DOHH2 (cell line): ENCODE data around the gene ABLIM1.

Experiments
- H3F3A ChIP-seq: fragments of 200-600 bp; sonication (generic), shearing (Covaris generic); 2 replicates; pipeline ENCODE4 v1.6.0; 2016; ENCODE audit warnings: antibody characterized with exemption, mild to moderate bottlenecking; ENCODE audit not compliant: control insufficient read depth, insufficient read depth
- H3K27ac ChIP-seq: fragments of 200-600 bp; sonication (generic); 2 replicates; pipeline ENCODE4 v1.5.1; 2014; ENCODE audit warnings: low read depth, mild to moderate bottlenecking, low read length, moderate library complexity
- H3K27me3 ChIP-seq: fragments of 200-600 bp; sonication (generic); 2 replicates; pipeline ENCODE4 v1.6.1; 2014; ENCODE audit warnings: mild to moderate bottlenecking, low read length, mixed read lengths; ENCODE audit not compliant: control insufficient read depth
- H3K36me3 ChIP-seq: fragments of 200-600 bp; sonication (generic); 2 replicates; pipeline ENCODE4 v1.6.1; 2014; ENCODE audit warnings: mild to moderate bottlenecking, low read length, moderate library complexity, mixed read lengths; ENCODE audit not compliant: control insufficient read depth
- H3K4me1 ChIP-seq: fragments of 200-600 bp; sonication (generic); 2 replicates; pipeline ENCODE4 v1.6.1; 2014; ENCODE audit warnings: mild to moderate bottlenecking, low read length, mixed read lengths; ENCODE audit not compliant: control insufficient read depth
- H3K4me2 ChIP-seq: fragments of 200-600 bp; sonication (generic); 2 replicates; pipeline ENCODE4 v1.6.0; 2014; ENCODE audit warnings: mild to moderate bottlenecking, low read length, moderate library complexity
- H3K4me3 ChIP-seq: fragments of 200-600 bp; sonication (generic); 2 replicates; pipeline ENCODE4 v1.5.1; 2014; ENCODE audit warnings: mild to moderate bottlenecking, low read length, mixed read lengths
- H3K79me2 ChIP-seq: fragments of 200-600 bp; sonication (generic); 2 replicates; pipeline ENCODE4 v1.6.1; 2014; ENCODE audit warnings: mild to moderate bottlenecking, low read length, mixed read lengths; ENCODE audit not compliant: control insufficient read depth
- H3K9me2 ChIP-seq: fragments of 200-600 bp; sonication (generic); replicated peaks from 2 replicates; pipeline ENCODE4 v1.6.1; 2014; ENCODE audit warnings: mild to moderate bottlenecking, low read length, mixed read lengths; ENCODE audit not compliant: control insufficient read depth
- H3K9me3 ChIP-seq: fragments of 200-600 bp; sonication (generic); 2 replicates; pipeline ENCODE4 v1.6.1; 2014; ENCODE audit warnings: antibody characterized with exemption, low read length, mixed read lengths; ENCODE audit not compliant: control insufficient read depth, insufficient read depth
- H4K20me1 ChIP-seq: fragments of 200-600 bp; sonication (generic); 2 replicates; pipeline ENCODE4 v1.6.0; 2014; ENCODE audit warnings: low read depth, mild to moderate bottlenecking, antibody characterized with exemption, low read length, moderate library complexity; ENCODE audit not compliant: control insufficient read depth, insufficient read depth
- CTCF ChIP-seq: fragments of 200-600 bp; sonication (generic); IDR thresholded peaks from one replicate; pipeline ENCODE4 v1.5.1; 2014; ENCODE audit warnings: antibody characterized with exemption, mild to moderate bottlenecking, low read depth, low read length; ENCODE audit not compliant: poor library complexity, severe bottlenecking
- EZH2phosphoT487 ChIP-seq: fragments of 200-600 bp; sonication (generic); IDR thresholded peaks from 2 replicates; pipeline ENCODE4 v1.6.1; 2017; ENCODE audit warnings: borderline replicate concordance, mild to moderate bottlenecking, antibody characterized with exemption, low read length, moderate library complexity, mixed read lengths

ABLIM1 gene

GRCh38 chr10:114694752-114695151, 36.7 kb upstream of the ABLIM1 start:
- no peaks in the 10 kb centered on the region for H3K9me3 ChIP-seq
- H3K27me3 ChIP-seq: peaks cover 21% of the 10 kb centered on the region
- no peak overlapping the region for H3K4me2 ChIP-seq
- no peak overlapping the region for H3K4me3 ChIP-seq
- no peaks in the 10 kb centered on the region for H3K9me2 ChIP-seq
- no peaks in the 10 kb centered on the region for H3K36me3 ChIP-seq
- H3F3A ChIP-seq: no peaks in the 10 kb centered on the region
- H3K4me1 ChIP-seq: no peaks in the 10 kb centered on the region
- no peak overlapping the region for H3K27ac ChIP-seq
- TF ChIP-seq EZH2phosphoT487 (no peak), CTCF (peak; percentile 81)
- H3K79me2 ChIP-seq: no peaks in the 10 kb centered on the region
- H4K20me1 ChIP-seq: no peaks in the 10 kb centered on the region

GRCh38 chr10:114694062-114694461, 36.0 kb upstream of the ABLIM1 start:
- Histone ChIP-seq H3K27ac (no peak overlapping the region), H3K9me2 (no peaks in the 10 kb centered on the region), H3K9me3 (no peaks in the 10 kb centered on the region), H3K79me2 (no peaks in the 10 kb centered on the region), H3F3A (no peaks in the 10 kb centered on the region), H4K20me1 (no peaks in the 10 kb centered on the region), H3K27me3 (peaks cover 21% of the 10 kb centered on the region), H3K4me1 (no peaks in the 10 kb centered on the region), H3K4me2 (no peak overlapping the region), H3K36me3 (no peaks in the 10 kb centered on the region), H3K4me3 (no peak overlapping the region)
- TF ChIP-seq CTCF (no peak), EZH2phosphoT487 (no peak)

- H3K36me3 ChIP-seq: no peaks in the 10 kb centered on the region
- H3K4me2 ChIP-seq: no peak overlapping the region
- H4K20me1 ChIP-seq: no peaks in the 10 kb centered on the region
- H3K9me3 ChIP-seq: no peaks in the 10 kb centered on the region
- H3K79me2 ChIP-seq: no peaks in the 10 kb centered on the region
- H3K4me1 ChIP-seq: no peaks in the 10 kb centered on the region
- peaks cover 11% of the 10 kb centered on the region for H3K27me3 ChIP-seq
- no peak for TF ChIP-seq CTCF
- TF ChIP-seq EZH2phosphoT487: no peak
- H3K9me2 ChIP-seq: no peaks in the 10 kb centered on the region
- no peak overlapping the region for H3K27ac ChIP-seq
- H3F3A ChIP-seq: no peaks in the 10 kb centered on the region
- no peak overlapping the region for H3K4me3 ChIP-seq
These were observed 33.4 kb upstream of the ABLIM1 start for GRCh38 chr10:114691442-114691941.

GRCh38 chr10:114688786-114689185, 30.7 kb upstream of the ABLIM1 start:
- Histone ChIP-seq H3K36me3 (no peaks in the 10 kb centered on the region), H3K4me3 (no peak overlapping the region), H3K27ac (no peak overlapping the region), H3K4me1 (no peaks in the 10 kb centered on the region), H3F3A (no peaks in the 10 kb centered on the region), H3K79me2 (no peaks in the 10 kb centered on the region), H3K9me2 (no peaks in the 10 kb centered on the region), H3K4me2 (no peak overlapping the region), H4K20me1 (no peaks in the 10 kb centered on the region), H3K9me3 (no peaks in the 10 kb centered on the region), H3K27me3 (peaks cover 8% of the 10 kb centered on the region; the same call in 1 of the 2 replicates)
- TF ChIP-seq CTCF (no peak), EZH2phosphoT487 (no peak)
